Cardiac fibroblast (primary cell): ENCODE measurements around the gene GRM7.

ENCODE experiments used
- DNase-seq, 2 donors: peaks; one replicate each; pipeline versions ENCODE4 v3.0.0 to v3.0.0-alpha.2; 2010; ENCODE audit warnings: low read depth in 2 of 2
- H3K4me3 ChIP-seq, 2 donors: replicated peaks in 1 of 2; 1 replicate in 1 of 2; 2 replicates in 1 of 2; pipeline ENCODE4 v1.5.1; 2011; ENCODE audit warnings: low read depth in 2 of 2, low read length in 2 of 2, mild to moderate bottlenecking in 2 of 2, moderate library complexity in 1 of 2
- CTCF ChIP-seq: IDR thresholded peaks from one replicate; pipeline ENCODE4 v1.5.1; 2011; ENCODE audit warnings: low read depth, mild to moderate bottlenecking, low read length, inconsistent platforms

Gene GRM7

DNA sequence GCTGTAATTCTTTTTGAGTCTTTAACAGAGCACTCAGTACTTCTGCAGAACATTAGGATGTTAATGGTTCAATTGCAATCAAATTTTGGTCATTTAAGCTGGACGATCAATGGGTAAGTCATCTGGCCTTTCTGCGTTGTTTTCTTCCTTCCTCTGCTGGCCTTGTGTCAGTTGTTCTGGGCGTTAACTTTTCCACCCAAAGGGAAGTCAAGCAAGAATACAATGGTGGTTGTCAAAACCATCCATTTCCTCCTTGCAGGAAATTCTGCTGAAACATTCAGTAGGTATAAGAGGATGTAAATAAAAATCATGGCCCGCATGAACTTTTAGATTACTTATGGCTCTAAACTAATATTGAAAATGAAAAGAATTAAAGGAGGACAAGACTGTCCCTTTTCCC lies 584.0 kb downstream of the GRM7 start:
- DNase-seq: no peak
- H3K4me3 ChIP-seq: no peak overlapping the region
- TF ChIP-seq CTCF: no peak

GRCh38 chr3:7445331-7445730 lies 584.4 kb downstream of the GRM7 start:
- TF ChIP-seq CTCF: no peak
- no peak for DNase-seq
- H3K4me3 ChIP-seq: no peak overlapping the region

DNA sequence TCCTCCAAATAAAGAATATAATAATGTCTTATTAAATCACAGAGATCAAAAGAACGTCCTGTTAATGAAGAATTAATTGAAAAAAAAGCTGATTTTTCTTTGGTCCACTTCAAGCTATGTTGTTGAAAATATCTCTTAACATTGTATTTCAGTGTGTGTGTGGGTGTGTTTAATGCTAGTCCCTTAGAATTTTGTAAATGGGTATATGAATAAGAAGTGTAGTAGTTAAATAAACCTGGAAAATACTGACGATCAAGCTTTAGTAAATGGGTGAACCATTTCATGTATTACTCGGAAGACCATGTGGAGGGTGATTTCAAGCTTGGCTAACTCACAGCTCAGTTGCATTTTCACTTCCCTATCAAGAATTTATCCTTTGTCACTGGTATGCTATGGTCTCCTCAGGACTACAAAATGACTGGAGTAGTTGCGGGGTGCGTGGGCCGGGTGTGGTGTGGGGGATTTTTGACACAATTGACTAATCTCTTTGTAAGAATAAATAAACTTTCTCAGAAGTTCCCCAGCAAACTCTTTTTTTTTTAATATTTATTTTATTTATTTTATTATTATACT lies 586.4 kb downstream of the GRM7 start:
- TF ChIP-seq CTCF: no peak

GRCh38 chr3:7456386-7456785 lies 595.5 kb downstream of the GRM7 start:
- TF ChIP-seq CTCF: no peak

More for the DNA sequence above, 586.4 kb downstream of the GRM7 start:
- DNase-seq: no peak
- no peak overlapping the region for H3K4me3 ChIP-seq

GRCh38 chr3:7461202-7461825 lies 600.4 kb downstream of the GRM7 start:
- TF ChIP-seq CTCF: no peak
- H3K4me3 ChIP-seq: no peak overlapping the region
- DNase-seq: no peak

More at GRCh38 chr3:7456386-7456785, 595.5 kb downstream of the GRM7 start:
- DNase-seq: peak in 1 of 2 donors; percentile 1
- H3K4me3 ChIP-seq: no peak overlapping the region

DNA sequence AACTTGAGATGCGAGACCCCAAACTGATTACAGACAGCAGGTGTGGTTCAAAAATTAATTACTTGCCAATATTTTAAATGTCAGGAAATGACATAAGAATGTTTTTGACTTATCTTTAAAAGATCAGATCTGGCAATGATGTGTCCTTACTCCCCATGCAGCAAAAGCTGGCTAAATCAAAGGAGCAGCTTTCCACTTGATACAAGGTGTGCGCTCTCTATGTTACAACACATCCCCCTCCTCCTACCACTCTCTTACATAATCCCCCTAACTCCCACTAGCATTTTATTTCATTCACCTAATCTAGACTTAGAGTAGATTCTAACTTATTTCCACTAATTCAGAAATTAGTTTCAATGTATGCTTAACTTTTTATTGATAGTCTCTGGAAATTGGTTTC lies 609.0 kb downstream of the GRM7 start:
- TF ChIP-seq CTCF: no peak
- no peak overlapping the region for H3K4me3 ChIP-seq
- no peak for DNase-seq
